Left ventricle myocardium inferior (tissue), 1 donor: ENCODE data around the gene CDCP2. TPM values are rescaled to one million over a fixed set of nuclear protein-coding genes. Genes with fewer than 3 reads are reported as not detected.

Experiments used
- DNase-seq: peaks from one replicate; pipeline ENCODE4 v3.0.0-alpha.2; 2020
- H3K27ac ChIP-seq: fragments of 200-600 bp; replicated peaks from 2 replicates; pipeline ENCODE4 v1.8.0; 2021
- H3K27me3 ChIP-seq: fragments of 200-600 bp; 2 replicates; pipeline ENCODE4 v1.8.0; 2021; ENCODE audit warnings: low read depth
- H3K36me3 ChIP-seq: fragments of 200-600 bp; 2 replicates; pipeline ENCODE4 v1.8.0; 2021
- H3K4me1 ChIP-seq: fragments of 200-600 bp; 2 replicates; pipeline ENCODE4 v1.8.0; 2021
- H3K4me3 ChIP-seq: fragments of 200-600 bp; 2 replicates; pipeline ENCODE4 v1.8.0; 2021; ENCODE audit warnings: mild to moderate bottlenecking, moderate library complexity
- H3K9me3 ChIP-seq: fragments of 200-600 bp; replicated peaks from 2 replicates; pipeline ENCODE4 v1.8.0; 2021
- intact Hi-C: fragments of 100-400 bp; cut with micrococcal nuclease; formaldehyde crosslinking; loops from one replicate; pipeline ENCODE4 v1.11.0; 2022
- total RNA-seq: library from RNA; stranded (reverse); fragmentation: NEBNext Ultra II Directional; extraction: Animal tissue kit (Norgen Biotek cat#: 25700); gene quantifications from one replicate; pipeline ENCODE4 v1.2.1, GENCODE V29; 2021
- TF ChIP-seq, protein P1 (sequence below): fragments of 200-600 bp; IDR thresholded peaks from 2 replicates; pipeline ENCODE4 v1.8.0; 2021; ENCODE audit warnings: antibody characterized with exemption, mild to moderate bottlenecking, borderline replicate concordance
- donor health status: DM: no; HTN: yes; CAD: no; lungs with severe emphysema.

Gene CDCP2
- total RNA-seq, 1 donor from 2014 or later: not detected

DNA sequence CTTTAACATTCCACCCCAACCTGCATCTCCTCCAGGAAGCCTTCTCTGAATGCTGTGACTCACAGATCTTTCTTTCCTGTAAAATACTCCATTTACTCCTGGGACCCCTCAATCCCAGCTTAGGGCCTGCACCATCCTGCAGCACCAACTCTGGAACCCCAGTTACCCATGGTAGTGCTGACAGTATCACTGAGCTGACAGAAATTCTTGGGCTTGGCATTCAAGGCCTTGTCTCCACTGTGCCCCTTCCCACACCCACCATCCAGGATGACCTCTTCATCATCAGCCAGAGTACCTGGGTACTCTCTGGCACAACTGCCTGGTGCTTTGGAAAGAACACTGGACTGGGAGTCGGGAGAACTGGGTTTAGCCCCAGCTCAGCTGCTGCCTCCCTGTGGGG, 38.7 kb upstream of the CDCP2 start:
- Histone ChIP-seq H3K27ac (no peak overlapping the region), H3K9me3 (no peaks in the 10 kb centered on the region), H3K36me3 (peaks cover 56% of the 10 kb centered on the region), H3K4me1 (no peaks in the 10 kb centered on the region), H3K27me3 (no peaks in the 10 kb centered on the region), H3K4me3 (no peak overlapping the region)
- TF ChIP-seq, protein P1, sequence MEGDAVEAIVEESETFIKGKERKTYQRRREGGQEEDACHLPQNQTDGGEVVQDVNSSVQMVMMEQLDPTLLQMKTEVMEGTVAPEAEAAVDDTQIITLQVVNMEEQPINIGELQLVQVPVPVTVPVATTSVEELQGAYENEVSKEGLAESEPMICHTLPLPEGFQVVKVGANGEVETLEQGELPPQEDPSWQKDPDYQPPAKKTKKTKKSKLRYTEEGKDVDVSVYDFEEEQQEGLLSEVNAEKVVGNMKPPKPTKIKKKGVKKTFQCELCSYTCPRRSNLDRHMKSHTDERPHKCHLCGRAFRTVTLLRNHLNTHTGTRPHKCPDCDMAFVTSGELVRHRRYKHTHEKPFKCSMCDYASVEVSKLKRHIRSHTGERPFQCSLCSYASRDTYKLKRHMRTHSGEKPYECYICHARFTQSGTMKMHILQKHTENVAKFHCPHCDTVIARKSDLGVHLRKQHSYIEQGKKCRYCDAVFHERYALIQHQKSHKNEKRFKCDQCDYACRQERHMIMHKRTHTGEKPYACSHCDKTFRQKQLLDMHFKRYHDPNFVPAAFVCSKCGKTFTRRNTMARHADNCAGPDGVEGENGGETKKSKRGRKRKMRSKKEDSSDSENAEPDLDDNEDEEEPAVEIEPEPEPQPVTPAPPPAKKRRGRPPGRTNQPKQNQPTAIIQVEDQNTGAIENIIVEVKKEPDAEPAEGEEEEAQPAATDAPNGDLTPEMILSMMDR: no peak
- DNase-seq: no peak
- intact Hi-C loops: no loop called here

DNA sequence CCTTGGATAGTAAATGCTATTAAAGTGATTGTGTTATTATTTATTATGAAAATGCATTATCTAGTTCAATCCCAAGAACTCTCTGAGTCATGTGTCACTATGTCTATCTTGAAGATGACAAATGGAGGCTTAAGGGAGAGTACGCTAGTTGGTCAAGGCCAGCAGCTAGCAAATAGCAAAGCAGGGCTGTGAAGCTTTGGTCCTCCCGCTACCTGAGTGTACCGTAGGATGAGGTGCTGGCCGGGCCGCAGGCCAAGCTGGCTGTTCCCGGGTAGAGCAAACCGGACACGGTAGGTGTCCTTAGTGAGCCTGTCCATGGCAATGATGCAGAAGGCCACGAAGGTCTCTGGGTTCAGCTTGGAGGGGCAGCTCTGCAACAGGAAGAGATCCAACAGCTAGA, 37.7 kb upstream of the CDCP2 start:
- H3K4me1 ChIP-seq: no peaks in the 10 kb centered on the region
- peaks cover 51% of the 10 kb centered on the region for H3K36me3 ChIP-seq
- no peak overlapping the region for H3K27ac ChIP-seq
- DNase-seq: no peak
- intact Hi-C loops: no loop called here
- H3K4me3 ChIP-seq: no peak overlapping the region
- no peaks in the 10 kb centered on the region for H3K9me3 ChIP-seq
- TF ChIP-seq, protein P1: no peak
- no peaks in the 10 kb centered on the region for H3K27me3 ChIP-seq

DNA sequence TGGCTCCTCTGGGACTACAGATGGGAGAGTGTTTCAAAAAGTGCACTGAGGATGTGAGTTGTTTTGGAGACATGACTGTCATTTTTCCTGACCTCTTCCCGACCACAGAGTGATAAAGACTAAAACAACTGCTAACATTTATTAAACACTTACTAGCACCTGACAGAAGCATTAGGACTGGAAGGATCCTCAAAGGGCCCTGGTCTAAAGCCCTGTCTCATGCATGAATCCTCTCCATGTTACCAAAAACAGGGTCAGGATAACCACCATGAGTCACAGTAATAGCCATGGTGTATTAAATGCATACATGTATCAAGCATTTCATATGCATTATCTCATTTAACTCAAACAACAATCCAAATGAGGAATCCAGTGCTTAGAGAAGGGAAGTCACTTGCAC, 35.5 kb upstream of the CDCP2 start:
- H3K27me3 ChIP-seq: no peaks in the 10 kb centered on the region
- H3K9me3 ChIP-seq: no peaks in the 10 kb centered on the region
- H3K4me1 ChIP-seq: no peaks in the 10 kb centered on the region
- no peak overlapping the region for H3K4me3 ChIP-seq
- intact Hi-C loops: no loop called here
- no peak for DNase-seq
- TF ChIP-seq, protein P1: no peak
- H3K36me3 ChIP-seq: peaks cover 32% of the 10 kb centered on the region
- no peak overlapping the region for H3K27ac ChIP-seq

DNA sequence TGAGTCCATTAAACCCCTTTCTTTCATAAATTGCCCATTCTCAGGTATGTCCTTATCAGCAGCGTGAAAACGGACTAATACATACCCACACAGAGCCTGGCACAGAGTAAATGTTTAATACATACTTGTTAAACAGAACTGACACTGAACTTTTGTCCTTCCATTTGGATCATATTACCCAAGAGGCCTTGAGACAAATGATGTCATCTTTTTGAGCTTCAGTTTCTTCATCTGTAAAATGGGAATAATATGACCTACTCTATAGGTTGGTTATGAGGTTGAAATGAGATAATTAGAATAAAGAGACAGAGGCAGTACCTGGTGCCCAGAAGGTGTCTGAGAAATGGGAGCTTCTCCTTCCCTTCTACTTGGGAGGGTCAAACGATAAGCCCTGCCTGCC, 33.3 kb upstream of the CDCP2 start:
- peaks cover 18% of the 10 kb centered on the region for H3K36me3 ChIP-seq
- intact Hi-C loops: no loop called here

DNA sequence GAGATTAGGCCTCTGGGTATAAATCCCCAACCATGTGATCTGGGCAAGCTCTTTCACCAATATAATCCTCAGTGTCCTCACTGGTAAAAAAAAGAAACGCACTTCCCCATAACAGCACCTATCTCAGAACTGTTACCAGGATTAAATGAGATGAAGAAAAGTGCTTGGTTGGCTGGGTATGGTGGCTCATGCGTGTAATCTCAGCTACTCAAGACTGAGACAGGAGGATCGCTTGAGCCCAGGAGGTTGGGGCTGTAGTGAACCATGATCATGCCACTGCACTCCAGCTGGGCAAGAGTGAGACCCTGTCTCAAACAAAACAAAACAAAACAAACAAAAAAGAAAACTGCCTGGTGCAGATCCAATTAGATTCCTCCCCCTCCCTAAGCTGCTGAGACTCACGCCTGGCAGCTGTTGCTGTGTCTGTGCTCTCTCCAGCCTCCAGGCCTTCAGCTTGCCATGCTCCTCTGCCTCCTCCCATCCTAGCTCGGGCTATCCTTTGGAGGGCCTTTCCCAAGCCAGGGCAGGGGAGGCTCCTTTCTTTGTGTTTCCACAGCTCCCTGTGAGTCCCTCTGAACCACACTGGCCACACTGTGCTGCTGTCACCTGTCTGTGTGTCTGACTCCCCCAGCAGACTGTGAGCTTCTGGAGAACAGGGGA, 28.0 kb upstream of the CDCP2 start:
- H3K27me3 ChIP-seq: no peaks in the 10 kb centered on the region
- no peaks in the 10 kb centered on the region for H3K4me1 ChIP-seq
- TF ChIP-seq, protein P1: no peak
- DNase-seq: no peak
- intact Hi-C loops: no loop called here
- no peak overlapping the region for H3K27ac ChIP-seq
- H3K4me3 ChIP-seq: no peak overlapping the region
- H3K36me3 ChIP-seq: peaks cover 27% of the 10 kb centered on the region
- no peaks in the 10 kb centered on the region for H3K9me3 ChIP-seq

More for the DNA sequence above, 33.3 kb upstream of the CDCP2 start:
- DNase-seq: no peak
- Histone ChIP-seq H3K4me1 (no peaks in the 10 kb centered on the region), H3K27ac (no peak overlapping the region), H3K4me3 (no peak overlapping the region), H3K27me3 (no peaks in the 10 kb centered on the region), H3K9me3 (no peaks in the 10 kb centered on the region)
- TF ChIP-seq, protein P1: no peak
